RWPE2 (cell line): ENCODE results near the gene BCAS1.

Experiments used
- ATAC-seq: fragments of 200-7000 bp; cut with Tn5 transposase; 3 replicates; pipeline ENCODE4 v1.9.1; 2021; ENCODE audit warnings: low read depth
- DNase-seq: peaks from one replicate; pipeline ENCODE4 v3.0.0-alpha.2; 2020; ENCODE audit warnings: low spot score
- H3K27ac ChIP-seq: fragments of 450-650 bp; 2 replicates; pipeline ENCODE4 v1.5.1; 2017; ENCODE audit warnings: mild to moderate bottlenecking; ENCODE audit not compliant: poor library complexity, severe bottlenecking
- H3K27me3 ChIP-seq: fragments of 250-450 bp; sonication (Bioruptor Pico); 2 replicates; pipeline ENCODE4 v1.5.1; 2021; ENCODE audit warnings: mild to moderate bottlenecking, moderate library complexity; ENCODE audit not compliant: insufficient read depth, poor library complexity, severe bottlenecking
- H3K36me3 ChIP-seq: fragments of 250-450 bp; sonication (Bioruptor Pico); 2 replicates; pipeline ENCODE4 v1.5.1; 2020; ENCODE audit warnings: low read depth, mild to moderate bottlenecking, moderate library complexity
- H3K4me1 ChIP-seq: fragments of 250-450 bp; sonication (Bioruptor Pico); 2 replicates; pipeline ENCODE4 v1.5.1; 2021; ENCODE audit warnings: mild to moderate bottlenecking, moderate library complexity; ENCODE audit not compliant: insufficient read depth, poor library complexity, severe bottlenecking
- H3K4me3 ChIP-seq: fragments of 250-450 bp; sonication (Bioruptor Pico); 2 replicates; pipeline ENCODE4 v1.5.1; 2021; ENCODE audit warnings: mild to moderate bottlenecking, moderate library complexity; ENCODE audit not compliant: severe bottlenecking
- H3K9me3 ChIP-seq: fragments of 250-450 bp; sonication (Bioruptor Pico); 2 replicates; pipeline ENCODE4 v1.5.1; 2021; ENCODE audit warnings: mild to moderate bottlenecking, moderate library complexity; ENCODE audit not compliant: severe bottlenecking
- TF ChIP-seq, protein P1 (sequence below): fragments of 450-650 bp; IDR thresholded peaks from one replicate; pipeline ENCODE4 v1.5.1; 2017; ENCODE audit warnings: mild to moderate bottlenecking, moderate library complexity; ENCODE audit not compliant: poor library complexity, severe bottlenecking

BCAS1 gene

DNA sequence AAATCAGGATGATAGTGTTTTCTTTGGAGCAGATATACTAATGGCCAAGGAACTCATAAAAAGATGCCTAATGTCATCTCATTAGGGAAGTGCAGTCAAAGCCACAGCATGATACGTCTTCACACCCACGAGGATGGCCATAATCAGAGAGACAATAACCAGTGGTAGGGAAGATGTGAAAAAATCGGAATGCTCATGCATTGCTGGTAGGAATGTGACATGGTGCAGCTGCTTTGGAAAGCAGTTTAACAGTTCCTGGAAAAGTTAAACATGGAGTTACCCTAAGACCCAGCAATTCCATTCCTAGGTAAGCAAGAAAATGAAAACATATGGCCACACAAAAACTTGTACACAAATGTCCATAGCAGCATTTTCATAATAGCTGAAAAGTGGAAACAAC, 29.9 kb downstream of the BCAS1 start:
- DNase-seq = no peak
- no peak for ATAC-seq
- H3K27me3 ChIP-seq = no peaks in the 10 kb centered on the region
- no peaks in the 10 kb centered on the region for H3K36me3 ChIP-seq
- H3K27ac ChIP-seq = no peak overlapping the region
- no peaks in the 10 kb centered on the region for H3K9me3 ChIP-seq
- H3K4me3 ChIP-seq = no peak overlapping the region
- H3K4me1 ChIP-seq = peaks cover 3% of the 10 kb centered on the region
- TF ChIP-seq, protein P1, sequence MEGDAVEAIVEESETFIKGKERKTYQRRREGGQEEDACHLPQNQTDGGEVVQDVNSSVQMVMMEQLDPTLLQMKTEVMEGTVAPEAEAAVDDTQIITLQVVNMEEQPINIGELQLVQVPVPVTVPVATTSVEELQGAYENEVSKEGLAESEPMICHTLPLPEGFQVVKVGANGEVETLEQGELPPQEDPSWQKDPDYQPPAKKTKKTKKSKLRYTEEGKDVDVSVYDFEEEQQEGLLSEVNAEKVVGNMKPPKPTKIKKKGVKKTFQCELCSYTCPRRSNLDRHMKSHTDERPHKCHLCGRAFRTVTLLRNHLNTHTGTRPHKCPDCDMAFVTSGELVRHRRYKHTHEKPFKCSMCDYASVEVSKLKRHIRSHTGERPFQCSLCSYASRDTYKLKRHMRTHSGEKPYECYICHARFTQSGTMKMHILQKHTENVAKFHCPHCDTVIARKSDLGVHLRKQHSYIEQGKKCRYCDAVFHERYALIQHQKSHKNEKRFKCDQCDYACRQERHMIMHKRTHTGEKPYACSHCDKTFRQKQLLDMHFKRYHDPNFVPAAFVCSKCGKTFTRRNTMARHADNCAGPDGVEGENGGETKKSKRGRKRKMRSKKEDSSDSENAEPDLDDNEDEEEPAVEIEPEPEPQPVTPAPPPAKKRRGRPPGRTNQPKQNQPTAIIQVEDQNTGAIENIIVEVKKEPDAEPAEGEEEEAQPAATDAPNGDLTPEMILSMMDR = no peak

DNA sequence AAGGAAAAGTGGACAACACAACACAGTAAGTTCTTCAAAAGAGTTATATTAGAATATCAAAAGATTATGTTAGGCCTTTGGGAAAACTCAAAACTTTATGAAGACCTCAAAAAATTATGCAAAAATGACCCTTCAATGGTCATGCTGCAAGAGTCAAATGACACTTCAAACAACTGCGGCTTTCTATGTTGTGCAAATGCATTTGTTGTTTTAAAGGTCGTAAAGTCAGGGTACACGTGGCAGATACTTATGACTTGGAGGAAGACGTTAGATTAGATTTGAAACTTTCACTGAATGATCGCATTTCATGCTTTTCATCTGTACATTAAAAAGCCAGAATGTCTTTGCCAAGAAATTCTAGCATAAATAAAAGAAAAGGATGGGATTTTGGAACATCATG, 31.4 kb downstream of the BCAS1 start:
- Histone ChIP-seq H3K27me3 (peaks cover 3% of the 10 kb centered on the region), H3K4me1 (peaks cover 1% of the 10 kb centered on the region), H3K36me3 (no peaks in the 10 kb centered on the region), H3K4me3 (no peak overlapping the region), H3K9me3 (no peaks in the 10 kb centered on the region), H3K27ac (no peak overlapping the region)
- TF ChIP-seq, protein P1 = no peak
- DNase-seq (no peak), ATAC-seq (no peak)

DNA sequence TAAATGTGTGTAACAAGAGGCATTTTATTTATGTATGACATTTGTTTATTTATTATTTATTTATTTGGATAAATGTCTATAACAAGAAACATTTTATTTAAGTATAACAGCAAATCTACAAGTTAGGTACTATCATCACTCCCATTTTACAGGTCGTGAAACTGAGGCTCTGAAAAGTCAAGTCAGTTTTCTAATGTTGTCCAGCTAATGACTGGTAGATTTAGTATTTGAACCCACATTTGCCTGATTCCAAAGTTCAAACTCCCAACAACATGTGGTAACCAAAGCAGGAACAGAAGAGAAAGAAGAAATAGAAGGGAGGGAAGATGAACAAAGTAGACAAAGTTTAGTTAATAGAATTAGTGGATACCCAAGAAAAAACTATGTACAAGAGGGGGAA, 32.9 kb downstream of the BCAS1 start:
- no peaks in the 10 kb centered on the region for H3K36me3 ChIP-seq
- no peaks in the 10 kb centered on the region for H3K4me1 ChIP-seq
- H3K9me3 ChIP-seq = no peaks in the 10 kb centered on the region
- ATAC-seq (no peak), DNase-seq (no peak)
- H3K4me3 ChIP-seq = no peak overlapping the region
- TF ChIP-seq, protein P1 = no peak
- H3K27ac ChIP-seq = no peak overlapping the region
- H3K27me3 ChIP-seq = peaks cover 10% of the 10 kb centered on the region

DNA sequence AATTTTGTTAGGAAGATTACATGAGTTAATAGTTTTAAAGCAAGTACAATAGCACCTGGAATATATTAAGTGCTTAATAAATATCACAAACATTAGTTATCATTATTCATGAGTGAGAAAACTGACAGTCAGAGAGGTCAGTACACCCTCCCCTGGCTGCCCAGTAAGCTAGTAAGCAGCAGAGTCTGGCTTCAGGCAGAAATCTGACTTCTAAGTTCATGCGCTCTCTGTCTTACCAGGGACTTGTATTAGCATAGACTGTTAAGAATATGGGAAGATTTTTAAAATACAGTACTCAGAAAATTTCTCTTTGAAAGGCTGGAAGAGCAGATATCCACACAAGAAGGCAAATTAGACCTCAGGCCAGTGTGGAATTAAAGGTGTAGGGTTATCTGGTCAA, 40.8 kb downstream of the BCAS1 start:
- peaks cover 16% of the 10 kb centered on the region for H3K27me3 ChIP-seq
- DNase-seq (no peak), ATAC-seq (no peak)
- H3K9me3 ChIP-seq = no peaks in the 10 kb centered on the region
- H3K36me3 ChIP-seq = no peaks in the 10 kb centered on the region
- H3K4me1 ChIP-seq = no peaks in the 10 kb centered on the region
- no peak overlapping the region for H3K4me3 ChIP-seq
- TF ChIP-seq, protein P1 = no peak
- no peak overlapping the region for H3K27ac ChIP-seq

DNA sequence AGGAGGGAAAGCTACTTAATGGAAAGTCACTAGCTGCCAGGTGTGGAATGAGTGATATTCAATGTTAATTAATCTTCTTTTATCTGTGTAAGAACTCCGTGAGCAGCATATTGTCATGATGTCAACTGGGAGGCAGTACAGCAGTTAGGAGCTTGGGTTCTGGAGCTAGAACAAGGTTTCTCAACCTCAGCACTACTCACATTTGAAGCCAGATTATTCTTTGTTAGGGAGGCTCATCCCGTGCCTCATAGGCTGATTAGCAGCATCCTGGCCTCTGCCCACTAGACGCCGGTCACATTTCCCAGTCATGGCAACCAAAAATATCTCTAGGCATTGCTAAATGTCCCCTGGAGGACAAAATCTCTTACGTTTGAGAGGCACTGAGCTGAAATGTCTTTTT, 41.2 kb downstream of the BCAS1 start:
- H3K4me3 ChIP-seq = no peak overlapping the region
- H3K36me3 ChIP-seq = no peaks in the 10 kb centered on the region
- TF ChIP-seq, protein P1 = no peak
- peaks cover 15% of the 10 kb centered on the region for H3K27me3 ChIP-seq
- no peaks in the 10 kb centered on the region for H3K4me1 ChIP-seq
- ATAC-seq (no peak), DNase-seq (no peak)
- H3K27ac ChIP-seq = no peak overlapping the region
- no peaks in the 10 kb centered on the region for H3K9me3 ChIP-seq
